ENCODE measurements around the gene SLPI. TPM values are rescaled to one million over a fixed set of nuclear protein-coding genes. Genes with fewer than 3 reads are reported as not detected.

SLPI gene
- total and polyA plus RNA-seq, 2 experiments from 2014 or later: not detected

DNA sequence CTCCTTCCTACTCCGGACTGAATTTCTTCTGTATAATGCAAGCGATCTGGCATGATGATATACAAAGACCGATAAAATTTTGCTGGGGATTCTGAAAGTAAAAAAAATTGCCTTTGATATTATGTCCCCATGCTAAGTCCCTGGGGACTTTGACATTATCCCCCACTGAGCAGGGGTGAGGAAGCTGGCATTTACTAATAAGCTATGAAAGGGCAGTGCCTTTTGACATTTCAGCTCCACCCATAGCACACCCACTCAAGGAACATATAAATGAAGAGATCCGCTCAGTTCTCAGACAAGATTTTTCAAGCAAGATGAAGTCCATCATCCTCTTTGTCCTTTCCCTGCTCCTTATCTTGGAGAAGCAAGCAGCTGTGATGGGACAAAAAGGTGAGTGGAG lies 33.3 kb downstream of the SLPI start, which contains the start of gene SEMG2 (continued):
- TF ChIP-seq, protein P1, sequence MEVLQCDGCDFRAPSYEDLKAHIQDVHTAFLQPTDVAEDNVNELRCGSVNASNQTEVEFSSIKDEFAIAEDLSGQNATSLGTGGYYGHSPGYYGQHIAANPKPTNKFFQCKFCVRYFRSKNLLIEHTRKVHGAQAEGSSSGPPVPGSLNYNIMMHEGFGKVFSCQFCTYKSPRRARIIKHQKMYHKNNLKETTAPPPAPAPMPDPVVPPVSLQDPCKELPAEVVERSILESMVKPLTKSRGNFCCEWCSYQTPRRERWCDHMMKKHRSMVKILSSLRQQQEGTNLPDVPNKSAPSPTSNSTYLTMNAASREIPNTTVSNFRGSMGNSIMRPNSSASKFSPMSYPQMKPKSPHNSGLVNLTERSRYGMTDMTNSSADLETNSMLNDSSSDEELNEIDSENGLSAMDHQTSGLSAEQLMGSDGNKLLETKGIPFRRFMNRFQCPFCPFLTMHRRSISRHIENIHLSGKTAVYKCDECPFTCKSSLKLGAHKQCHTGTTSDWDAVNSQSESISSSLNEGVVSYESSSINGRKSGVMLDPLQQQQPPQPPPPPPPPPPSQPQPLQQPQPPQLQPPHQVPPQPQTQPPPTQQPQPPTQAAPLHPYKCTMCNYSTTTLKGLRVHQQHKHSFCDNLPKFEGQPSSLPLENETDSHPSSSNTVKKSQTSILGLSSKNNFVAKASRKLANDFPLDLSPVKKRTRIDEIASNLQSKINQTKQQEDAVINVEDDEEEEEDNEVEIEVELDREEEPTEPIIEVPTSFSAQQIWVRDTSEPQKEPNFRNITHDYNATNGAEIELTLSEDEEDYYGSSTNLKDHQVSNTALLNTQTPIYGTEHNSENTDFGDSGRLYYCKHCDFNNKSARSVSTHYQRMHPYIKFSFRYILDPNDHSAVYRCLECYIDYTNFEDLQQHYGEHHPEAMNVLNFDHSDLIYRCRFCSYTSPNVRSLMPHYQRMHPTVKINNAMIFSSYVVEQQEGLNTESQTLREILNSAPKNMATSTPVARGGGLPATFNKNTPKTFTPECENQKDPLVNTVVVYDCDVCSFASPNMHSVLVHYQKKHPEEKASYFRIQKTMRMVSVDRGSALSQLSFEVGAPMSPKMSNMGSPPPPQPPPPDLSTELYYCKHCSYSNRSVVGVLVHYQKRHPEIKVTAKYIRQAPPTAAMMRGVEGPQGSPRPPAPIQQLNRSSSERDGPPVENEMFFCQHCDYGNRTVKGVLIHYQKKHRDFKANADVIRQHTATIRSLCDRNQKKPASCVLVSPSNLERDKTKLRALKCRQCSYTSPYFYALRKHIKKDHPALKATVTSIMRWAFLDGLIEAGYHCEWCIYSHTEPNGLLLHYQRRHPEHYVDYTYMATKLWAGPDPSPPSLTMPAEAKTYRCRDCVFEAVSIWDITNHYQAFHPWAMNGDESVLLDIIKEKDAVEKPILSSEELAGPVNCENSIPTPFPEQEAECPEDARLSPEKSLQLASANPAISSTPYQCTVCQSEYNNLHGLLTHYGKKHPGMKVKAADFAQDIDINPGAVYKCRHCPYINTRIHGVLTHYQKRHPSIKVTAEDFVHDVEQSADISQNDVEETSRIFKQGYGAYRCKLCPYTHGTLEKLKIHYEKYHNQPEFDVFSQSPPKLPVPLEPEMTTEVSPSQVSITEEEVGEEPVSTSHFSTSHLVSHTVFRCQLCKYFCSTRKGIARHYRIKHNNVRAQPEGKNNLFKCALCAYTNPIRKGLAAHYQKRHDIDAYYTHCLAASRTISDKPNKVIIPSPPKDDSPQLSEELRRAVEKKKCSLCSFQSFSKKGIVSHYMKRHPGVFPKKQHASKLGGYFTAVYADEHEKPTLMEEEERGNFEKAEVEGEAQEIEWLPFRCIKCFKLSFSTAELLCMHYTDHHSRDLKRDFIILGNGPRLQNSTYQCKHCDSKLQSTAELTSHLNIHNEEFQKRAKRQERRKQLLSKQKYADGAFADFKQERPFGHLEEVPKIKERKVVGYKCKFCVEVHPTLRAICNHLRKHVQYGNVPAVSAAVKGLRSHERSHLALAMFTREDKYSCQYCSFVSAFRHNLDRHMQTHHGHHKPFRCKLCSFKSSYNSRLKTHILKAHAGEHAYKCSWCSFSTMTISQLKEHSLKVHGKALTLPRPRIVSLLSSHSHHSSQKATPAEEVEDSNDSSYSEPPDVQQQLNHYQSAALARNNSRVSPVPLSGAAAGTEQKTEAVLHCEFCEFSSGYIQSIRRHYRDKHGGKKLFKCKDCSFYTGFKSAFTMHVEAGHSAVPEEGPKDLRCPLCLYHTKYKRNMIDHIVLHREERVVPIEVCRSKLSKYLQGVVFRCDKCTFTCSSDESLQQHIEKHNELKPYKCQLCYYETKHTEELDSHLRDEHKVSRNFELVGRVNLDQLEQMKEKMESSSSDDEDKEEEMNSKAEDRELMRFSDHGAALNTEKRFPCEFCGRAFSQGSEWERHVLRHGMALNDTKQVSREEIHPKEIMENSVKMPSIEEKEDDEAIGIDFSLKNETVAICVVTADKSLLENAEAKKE (CRISPR knock-in tag; IDR thresholded peaks at IDR 0.05): no peak
- no peak for TF ChIP-seq NANOG (IDR thresholded peaks at IDR 0.05; ENCODE audit: borderline replicate concordance)

DNA sequence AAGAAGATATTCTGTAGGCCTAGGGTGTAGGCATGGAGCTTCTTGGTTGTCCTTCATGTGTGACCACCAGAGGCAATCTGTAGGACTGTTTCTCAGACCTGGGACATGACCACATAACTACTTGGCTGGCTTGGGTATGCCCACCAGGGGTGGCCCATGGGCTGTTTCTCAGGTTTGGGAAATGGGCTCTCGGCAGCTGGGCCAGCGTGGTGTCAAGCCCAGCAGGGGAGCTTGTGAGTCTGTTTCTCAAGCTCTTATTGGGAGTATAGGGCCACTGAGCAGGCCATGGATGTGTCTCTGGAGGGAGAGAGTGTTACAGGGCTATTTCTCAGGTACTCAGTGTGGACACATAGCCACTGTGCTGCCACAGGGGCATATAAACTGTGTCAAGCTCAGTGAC lies 35.7 kb downstream of the SLPI start:
- Histone ChIP-seq H3K4me2 (no peak overlapping the region), H4K20me1 (replicated peaks; ENCODE audit: insufficient read depth) (no peaks in the 10 kb centered on the region), H3F3A (replicated peaks; ENCODE audit: low read depth) (no peaks in the 10 kb centered on the region), H3K79me2 (replicated peaks; ENCODE audit: insufficient read depth) (no peaks in the 10 kb centered on the region), H3K9me2 (ENCODE audit: insufficient read depth) (peaks cover 9% of the 10 kb centered on the region; the same call in 1 of the 2 replicates), H2AFZ (no peak overlapping the region), H3K27ac (ENCODE audit: low read depth) (no peak overlapping the region), H3K27me3 (ENCODE audit: insufficient read depth) (no peaks in the 10 kb centered on the region), H3K4me1 (ENCODE audit: insufficient read depth) (no peaks in the 10 kb centered on the region), H3K36me3 (ENCODE audit: insufficient read depth) (no peaks in the 10 kb centered on the region), H3K4me3 (no peak overlapping the region)
- Mint-ChIP-seq H3K27me3 (ENCODE audit: insufficient read depth, low read depth, poor library complexity) (peaks cover 3% of the 10 kb centered on the region), H3K36me3 (ENCODE audit: low read depth) (no peaks in the 10 kb centered on the region), H3K9me3 (no peaks in the 10 kb centered on the region; the same call in 1 of the 3 replicates), H3K27ac (no peak overlapping the region), H3K4me3 (no peak overlapping the region), H3K4me1 (no peaks in the 10 kb centered on the region)
- no peak for ATAC-seq
- DNase-seq (ENCODE audit: low spot score): no peak
- no peak for TF ChIP-seq ZNF114 (CRISPR knock-in tag; IDR thresholded peaks at IDR 0.05)
- TF ChIP-seq, protein P2, sequence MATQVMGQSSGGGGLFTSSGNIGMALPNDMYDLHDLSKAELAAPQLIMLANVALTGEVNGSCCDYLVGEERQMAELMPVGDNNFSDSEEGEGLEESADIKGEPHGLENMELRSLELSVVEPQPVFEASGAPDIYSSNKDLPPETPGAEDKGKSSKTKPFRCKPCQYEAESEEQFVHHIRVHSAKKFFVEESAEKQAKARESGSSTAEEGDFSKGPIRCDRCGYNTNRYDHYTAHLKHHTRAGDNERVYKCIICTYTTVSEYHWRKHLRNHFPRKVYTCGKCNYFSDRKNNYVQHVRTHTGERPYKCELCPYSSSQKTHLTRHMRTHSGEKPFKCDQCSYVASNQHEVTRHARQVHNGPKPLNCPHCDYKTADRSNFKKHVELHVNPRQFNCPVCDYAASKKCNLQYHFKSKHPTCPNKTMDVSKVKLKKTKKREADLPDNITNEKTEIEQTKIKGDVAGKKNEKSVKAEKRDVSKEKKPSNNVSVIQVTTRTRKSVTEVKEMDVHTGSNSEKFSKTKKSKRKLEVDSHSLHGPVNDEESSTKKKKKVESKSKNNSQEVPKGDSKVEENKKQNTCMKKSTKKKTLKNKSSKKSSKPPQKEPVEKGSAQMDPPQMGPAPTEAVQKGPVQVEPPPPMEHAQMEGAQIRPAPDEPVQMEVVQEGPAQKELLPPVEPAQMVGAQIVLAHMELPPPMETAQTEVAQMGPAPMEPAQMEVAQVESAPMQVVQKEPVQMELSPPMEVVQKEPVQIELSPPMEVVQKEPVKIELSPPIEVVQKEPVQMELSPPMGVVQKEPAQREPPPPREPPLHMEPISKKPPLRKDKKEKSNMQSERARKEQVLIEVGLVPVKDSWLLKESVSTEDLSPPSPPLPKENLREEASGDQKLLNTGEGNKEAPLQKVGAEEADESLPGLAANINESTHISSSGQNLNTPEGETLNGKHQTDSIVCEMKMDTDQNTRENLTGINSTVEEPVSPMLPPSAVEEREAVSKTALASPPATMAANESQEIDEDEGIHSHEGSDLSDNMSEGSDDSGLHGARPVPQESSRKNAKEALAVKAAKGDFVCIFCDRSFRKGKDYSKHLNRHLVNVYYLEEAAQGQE (IDR thresholded peaks at IDR 0.05; ENCODE audit: unreplicated experiment): no peak

Data from GM23338 (cell line).